Prostate gland (tissue), 2 donors: ENCODE measurements around the gene GNAS.

Experiments
- CTCF ChIP-seq, 4 experiments: fragments of 200-600 bp in 2 of 4; fragments of 450-650 bp in 2 of 4; sonication (generic) in 2 of 4; IDR thresholded peaks; 1 replicate in 3 of 4; 2 replicates in 1 of 4; pipeline ENCODE4 v1.5.1; 2016 to 2019; ENCODE audit warnings: antibody characterized with exemption in 4 of 4, mild to moderate bottlenecking in 2 of 4, moderate library complexity in 2 of 4
- POLR2AphosphoS5 ChIP-seq: sonication (generic); formaldehyde crosslinking; IDR thresholded peaks from one replicate; pipeline ENCODE4 v1.6.1; 2017; ENCODE audit warnings: antibody characterized with exemption

- no peak for TF ChIP-seq CTCF (IDR thresholded peaks at IDR 0.05)
- no peak for TF ChIP-seq POLR2AphosphoS5
Observed at GRCh38 chr20:58837717-58838116, 14.8 kb upstream of the GNAS start.
